Transverse colon (tissue), 3 donors: Measurements from ENCODE around the gene TRAF3.

Experiments used
- EP300 ChIP-seq: sonication (generic); formaldehyde crosslinking; IDR thresholded peaks from one replicate; pipeline ENCODE4 v1.6.1; 2017; ENCODE audit warnings: antibody characterized with exemption, low read depth
- TF ChIP-seq, protein P1 (sequence below), 5 experiments: fragments of 200-600 bp in 3 of 5; fragments of 450-650 bp in 2 of 5; sonication (generic) in 3 of 5; IDR thresholded peaks; 1 replicate in 2 of 5; 2 replicates in 3 of 5; pipeline ENCODE4 v1.5.1; 2016 to 2017; ENCODE audit warnings: antibody characterized with exemption in 5 of 5, inconsistent platforms in 3 of 5, mild to moderate bottlenecking in 2 of 5, moderate library complexity in 1 of 5

DNA sequence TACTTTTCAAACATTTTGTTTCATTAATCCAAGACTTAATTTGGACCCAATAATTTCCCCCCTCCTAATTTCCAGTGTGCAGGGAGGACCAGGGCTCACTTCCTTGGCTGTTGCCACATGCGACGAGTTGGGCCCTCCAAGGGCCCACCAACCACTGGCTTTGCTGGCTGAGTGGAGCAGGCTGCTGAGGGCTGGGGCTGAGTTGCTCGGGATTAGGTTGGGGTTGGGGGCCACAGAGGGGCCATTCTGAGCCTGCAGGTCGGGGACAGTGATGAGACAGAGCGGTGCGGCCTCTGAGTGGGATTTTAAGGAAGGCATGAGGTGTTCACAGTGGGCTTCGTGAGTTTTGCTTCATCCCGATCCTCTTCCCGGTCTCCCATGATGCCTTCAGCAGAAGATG lies 6.1 kb upstream of the TRAF3 start:
- TF ChIP-seq, protein P1, sequence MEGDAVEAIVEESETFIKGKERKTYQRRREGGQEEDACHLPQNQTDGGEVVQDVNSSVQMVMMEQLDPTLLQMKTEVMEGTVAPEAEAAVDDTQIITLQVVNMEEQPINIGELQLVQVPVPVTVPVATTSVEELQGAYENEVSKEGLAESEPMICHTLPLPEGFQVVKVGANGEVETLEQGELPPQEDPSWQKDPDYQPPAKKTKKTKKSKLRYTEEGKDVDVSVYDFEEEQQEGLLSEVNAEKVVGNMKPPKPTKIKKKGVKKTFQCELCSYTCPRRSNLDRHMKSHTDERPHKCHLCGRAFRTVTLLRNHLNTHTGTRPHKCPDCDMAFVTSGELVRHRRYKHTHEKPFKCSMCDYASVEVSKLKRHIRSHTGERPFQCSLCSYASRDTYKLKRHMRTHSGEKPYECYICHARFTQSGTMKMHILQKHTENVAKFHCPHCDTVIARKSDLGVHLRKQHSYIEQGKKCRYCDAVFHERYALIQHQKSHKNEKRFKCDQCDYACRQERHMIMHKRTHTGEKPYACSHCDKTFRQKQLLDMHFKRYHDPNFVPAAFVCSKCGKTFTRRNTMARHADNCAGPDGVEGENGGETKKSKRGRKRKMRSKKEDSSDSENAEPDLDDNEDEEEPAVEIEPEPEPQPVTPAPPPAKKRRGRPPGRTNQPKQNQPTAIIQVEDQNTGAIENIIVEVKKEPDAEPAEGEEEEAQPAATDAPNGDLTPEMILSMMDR (IDR thresholded peaks at IDR 0.05) = no peak
- no peak for TF ChIP-seq EP300
